HG03565 (cell line): ENCODE measurements around the gene CYP8B1.

Source experiments
- ATAC-seq: cut with Tn5 transposase; IDR thresholded peaks from one replicate; pipeline ENCODE4 v1.9.1; 2021; ENCODE audit warnings: mild to moderate bottlenecking, moderate library complexity; ENCODE audit not compliant: unreplicated experiment

The CYP8B1 gene, protein sequence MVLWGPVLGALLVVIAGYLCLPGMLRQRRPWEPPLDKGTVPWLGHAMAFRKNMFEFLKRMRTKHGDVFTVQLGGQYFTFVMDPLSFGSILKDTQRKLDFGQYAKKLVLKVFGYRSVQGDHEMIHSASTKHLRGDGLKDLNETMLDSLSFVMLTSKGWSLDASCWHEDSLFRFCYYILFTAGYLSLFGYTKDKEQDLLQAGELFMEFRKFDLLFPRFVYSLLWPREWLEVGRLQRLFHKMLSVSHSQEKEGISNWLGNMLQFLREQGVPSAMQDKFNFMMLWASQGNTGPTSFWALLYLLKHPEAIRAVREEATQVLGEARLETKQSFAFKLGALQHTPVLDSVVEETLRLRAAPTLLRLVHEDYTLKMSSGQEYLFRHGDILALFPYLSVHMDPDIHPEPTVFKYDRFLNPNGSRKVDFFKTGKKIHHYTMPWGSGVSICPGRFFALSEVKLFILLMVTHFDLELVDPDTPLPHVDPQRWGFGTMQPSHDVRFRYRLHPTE

DNA sequence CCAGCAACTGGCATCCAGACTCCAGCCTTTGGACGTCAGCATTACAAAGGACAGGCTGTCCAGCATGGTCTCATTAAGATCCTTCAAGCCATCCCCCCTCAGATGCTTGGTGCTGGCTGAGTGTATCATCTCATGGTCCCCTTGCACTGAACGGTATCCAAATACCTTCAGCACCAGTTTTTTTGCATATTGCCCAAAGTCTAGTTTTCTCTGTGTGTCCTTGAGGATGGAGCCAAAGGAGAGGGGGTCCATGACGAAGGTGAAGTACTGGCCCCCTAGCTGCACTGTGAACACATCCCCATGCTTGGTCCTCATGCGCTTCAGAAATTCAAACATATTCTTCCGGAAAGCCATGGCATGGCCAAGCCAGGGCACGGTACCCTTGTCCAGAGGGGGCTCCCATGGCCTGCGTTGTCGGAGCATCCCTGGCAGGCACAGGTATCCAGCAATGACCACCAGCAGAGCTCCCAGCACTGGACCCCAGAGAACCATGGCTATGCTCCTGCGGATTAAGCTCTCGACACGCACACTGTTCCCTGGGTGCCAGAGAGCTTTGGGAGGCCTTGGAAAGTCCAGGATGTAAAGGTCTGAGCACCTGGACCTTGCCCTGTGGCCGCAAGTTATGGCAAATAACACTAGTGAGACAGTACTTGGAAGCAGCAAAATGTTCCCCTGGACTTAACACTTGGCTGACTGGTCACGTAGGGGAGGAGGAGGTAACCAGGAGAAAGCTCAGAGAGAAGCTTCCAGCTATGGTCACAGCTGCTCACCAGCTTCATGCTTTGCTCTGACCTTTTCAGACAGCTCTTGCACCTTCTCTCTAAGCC is at the start of gene CYP8B1:
CYP8B1 (minus strand) TSS at position 555 of the 827 bp plus-strand sequence; CDS start at position 492, 63 bp downstream.
- ATAC-seq: no peak

DNA sequence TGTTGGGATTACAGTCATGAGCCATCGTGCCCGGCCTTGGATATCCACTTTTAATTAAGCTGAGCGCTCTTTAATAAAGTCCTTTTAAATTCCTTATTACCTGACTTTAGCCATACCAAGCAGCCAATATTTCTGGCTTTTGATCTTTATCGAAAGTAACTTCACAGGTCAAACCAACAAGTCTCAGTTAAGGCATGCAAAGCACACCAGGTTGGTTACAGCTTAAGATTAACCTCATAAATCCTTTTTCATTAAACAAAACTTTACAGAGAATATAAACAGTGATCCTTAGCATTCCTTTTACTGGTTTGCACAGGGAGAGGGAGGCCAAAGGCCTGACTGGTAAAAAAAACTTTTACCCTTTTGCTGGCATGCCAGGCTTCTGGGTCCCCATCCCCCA is 47.9 kb upstream of the CYP8B1 start:
- no peak for ATAC-seq

DNA sequence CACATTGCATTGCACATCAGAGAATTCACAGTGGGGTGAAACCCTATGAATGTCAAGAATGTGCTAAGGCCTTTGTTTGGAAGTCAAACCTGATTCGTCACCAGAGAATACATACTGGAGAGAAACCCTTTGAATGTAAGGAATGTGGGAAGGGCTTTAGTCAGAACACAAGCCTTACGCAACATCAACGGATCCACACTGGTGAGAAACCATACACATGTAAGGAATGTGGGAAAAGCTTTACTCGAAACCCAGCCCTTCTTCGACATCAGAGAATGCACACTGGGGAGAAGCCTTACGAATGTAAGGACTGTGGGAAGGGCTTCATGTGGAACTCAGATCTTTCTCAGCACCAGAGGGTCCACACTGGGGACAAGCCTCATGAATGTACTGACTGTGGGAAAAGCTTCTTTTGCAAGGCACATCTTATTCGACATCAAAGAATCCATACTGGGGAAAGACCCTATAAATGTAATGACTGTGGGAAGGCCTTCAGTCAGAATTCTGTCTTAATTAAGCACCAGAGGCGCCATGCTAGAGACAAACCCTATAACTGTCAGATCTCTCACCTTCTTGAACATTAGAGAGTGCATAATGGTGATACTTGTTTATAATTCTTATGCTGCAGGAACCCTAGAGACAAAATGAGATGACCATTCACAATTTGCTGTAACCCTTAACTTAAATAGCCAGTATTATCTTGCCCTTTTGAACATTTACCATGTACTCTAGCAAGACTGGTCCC is 39.3 kb upstream of the CYP8B1 start:
- ATAC-seq: no peak

DNA sequence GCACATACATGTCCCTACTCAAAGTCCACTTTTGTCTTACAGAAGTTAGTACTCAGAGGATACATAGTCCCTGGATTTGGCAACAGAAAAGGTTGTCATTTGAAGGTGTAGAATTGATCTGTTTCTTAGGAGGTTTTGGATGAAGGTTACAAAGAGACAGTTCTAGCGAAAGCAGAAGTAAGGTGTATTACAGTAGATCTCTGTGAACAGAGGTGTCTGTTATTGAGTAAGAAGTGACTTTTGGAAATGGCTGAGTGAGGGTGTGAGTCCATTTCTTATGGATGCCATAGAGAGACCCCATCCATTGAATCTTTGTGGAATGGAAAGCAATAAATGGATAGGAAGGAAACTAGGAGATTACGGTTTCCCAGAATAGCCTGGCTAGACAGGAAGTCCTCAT is 35.9 kb upstream of the CYP8B1 start:
- no peak for ATAC-seq

DNA sequence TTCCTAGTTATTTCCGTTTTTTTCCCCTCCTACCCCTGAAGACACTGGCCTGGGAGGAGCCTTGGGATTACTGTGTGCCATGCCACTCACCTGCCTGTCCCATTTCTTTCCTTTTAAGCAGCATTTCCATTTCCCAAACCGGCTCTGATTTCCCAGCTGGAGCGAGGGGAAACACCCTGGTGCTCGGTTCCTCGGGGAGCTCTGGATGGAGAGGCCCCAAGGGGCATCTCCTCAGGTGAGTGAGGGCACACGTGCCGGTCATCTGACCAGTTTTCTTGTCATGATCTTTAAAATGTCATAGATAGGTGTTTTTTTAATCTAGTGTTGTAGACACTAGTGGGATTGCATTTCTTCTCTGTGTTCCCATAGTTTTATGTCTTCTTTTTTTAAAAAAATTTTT is 33.0 kb upstream of the CYP8B1 start:
- ATAC-seq: no peak

- no peak for ATAC-seq
Observed at GRCh38 chr3:42906848-42907183, 31.1 kb upstream of the CYP8B1 start.

GRCh38 chr3:42906070-42906847 is 30.6 kb upstream of the CYP8B1 start, which contains the start of gene ZNF662:
TSS of gene ZNF662 (plus strand) at chr3:42906142. CDS start at chr3:42908115, 1,973 bp downstream.
- no peak for ATAC-seq

DNA sequence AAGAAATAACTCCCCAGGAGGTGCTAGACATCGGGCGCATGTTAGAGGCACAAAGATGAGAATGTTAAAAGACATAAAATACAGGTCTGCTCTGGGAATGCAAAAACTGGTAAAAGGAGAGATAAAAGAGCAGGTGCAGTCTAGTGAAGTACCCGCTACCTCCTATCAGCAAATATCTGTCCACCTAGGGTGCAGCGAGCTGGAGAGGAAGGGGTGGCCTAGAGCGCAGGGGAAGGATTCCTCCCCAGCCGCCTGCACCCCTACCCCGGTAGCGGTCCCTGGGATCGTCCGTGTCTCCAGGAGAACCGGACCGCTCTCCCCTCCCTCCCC is 30.0 kb upstream of the CYP8B1 start:
- ATAC-seq: no peak

DNA sequence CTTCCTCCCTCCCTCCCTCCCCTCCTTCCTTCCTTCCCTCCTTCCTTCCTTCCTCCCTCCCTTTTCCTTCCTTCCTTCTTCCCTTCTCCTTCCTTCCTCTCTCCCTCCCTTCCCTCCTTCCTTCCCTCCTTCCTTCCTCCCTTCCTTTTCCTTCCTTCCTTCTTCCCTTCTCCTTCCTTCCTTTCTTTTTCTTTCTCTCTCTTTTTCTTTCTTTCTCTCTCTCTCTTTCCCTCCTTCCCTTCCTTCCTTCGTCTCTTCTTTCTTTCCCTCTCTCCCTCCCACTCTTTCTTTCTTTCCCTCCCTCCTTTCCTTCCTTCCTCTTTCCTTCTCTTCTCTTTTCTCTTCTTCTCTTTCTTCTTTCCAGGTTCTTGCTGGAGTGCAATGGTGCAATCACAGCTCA is 28.4 kb upstream of the CYP8B1 start:
- no peak for ATAC-seq

GRCh38 chr3:42902257-42902656 is 26.6 kb upstream of the CYP8B1 start:
- no peak for ATAC-seq

DNA sequence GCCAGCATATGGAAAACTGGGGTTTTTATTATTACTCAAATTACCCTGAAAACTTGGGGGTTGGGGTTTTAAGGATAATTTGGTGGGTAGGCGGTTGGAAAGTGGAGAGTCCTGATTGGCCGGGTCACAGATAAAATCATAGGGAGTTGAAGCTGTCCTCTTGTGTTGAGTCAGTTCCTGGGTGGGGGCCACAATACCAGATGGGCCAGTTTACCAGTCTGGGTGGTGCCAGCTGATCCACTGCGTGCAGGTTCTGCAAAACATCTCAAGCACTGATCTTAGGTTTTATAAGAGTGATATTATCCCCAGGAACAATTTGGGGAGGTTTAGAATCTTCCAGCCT is 25.4 kb upstream of the CYP8B1 start:
- ATAC-seq: no peak

- ATAC-seq: no peak
Observed at GRCh38 chr3:42900226-42901072, 24.8 kb upstream of the CYP8B1 start.

DNA sequence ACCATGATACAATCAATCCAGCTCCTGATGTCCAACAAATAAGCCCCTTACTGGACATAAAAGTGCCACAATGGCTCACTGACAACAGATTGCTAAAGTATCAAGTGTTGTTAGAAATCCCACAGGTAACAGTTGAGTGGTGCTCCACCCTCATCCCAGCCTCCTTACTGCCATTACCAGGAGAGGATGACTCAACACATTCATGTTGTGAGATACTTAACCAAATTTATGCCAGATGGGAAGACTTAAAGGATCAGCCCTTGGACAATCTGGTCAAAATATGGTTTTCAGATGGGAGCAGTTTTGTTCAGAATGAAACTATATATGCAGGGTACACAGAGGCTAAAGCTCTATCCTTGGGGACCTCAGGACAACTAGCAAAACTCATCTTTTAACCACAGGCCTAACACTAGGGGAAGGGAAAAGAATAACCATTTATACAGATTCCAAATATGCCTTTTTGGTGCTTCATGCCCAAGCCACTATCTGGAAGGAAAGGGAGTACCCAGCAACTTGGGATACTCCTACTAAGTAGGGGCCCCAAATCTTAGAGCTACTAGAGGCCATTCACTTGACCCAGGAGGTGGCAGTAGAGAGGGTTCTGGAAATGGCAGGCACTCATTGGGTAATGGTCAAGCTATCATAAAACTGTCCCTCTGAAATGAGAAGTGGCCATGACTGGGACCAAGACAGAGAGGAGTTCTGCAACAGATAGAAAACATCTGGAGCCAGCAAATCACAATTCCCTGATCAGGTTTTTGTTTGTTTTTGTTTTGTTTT is 23.4 kb upstream of the CYP8B1 start:
- ATAC-seq: no peak

GRCh38 chr3:42895580-42895868 is 19.8 kb upstream of the CYP8B1 start:
- ATAC-seq: no peak

DNA sequence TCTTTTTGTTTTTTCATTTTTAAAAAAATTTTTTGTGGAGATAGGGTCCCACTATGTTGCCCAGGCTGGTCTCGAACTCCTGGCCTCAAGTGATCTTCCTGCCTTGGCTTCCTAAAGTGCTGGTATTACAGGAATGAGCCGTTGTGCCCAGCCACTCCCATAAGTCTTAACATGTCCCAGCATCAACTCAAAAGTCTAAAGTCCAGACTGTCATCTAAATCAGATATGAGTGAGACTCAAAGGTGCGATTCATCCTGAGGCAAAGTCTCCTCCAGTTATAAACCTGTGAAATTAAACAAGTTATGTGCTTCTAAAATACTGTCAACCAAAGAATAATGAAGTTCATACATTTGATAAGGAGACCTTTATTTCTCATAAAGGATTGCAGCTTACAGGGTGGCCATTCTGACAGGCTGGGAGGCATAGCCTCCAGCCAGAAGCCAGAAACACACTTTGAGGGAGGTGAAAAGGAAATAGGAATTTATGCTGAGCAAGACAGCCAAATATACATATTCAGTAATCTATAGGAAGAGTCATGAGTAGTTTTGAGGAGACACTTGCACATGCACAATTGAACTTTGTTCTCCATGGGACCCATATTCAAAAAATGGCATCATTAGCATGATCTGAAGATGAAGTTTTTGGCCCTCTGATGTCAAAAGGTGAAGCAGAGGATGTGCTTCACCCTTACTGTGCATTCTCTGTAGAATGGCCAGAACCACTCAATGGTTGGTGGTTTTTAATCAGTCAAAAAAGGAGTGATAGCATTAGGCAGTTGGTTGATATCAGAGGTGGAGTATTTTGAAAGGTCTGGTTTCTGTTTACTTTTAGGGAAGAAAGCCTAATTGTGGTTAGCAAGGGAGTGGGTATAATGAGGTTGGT is 19.3 kb upstream of the CYP8B1 start:
- ATAC-seq: no peak

DNA sequence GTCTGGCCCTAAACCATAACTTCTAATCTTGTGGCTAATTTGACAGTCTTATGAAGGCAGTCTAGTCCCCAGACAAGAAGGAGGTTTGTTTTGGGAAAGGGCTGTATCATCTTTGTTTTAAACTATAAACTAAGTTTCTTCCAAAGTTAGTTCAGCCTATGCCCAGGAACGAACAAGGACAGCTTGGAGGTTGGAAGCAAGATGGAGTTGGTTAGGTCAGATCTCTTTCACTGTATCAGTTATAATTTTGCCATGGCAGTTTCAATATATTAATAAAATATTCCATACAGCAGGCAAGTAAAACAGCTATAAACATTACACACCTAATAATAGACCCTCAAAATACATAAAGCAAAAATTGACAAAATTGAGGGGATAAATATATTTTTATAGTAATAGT is 17.1 kb upstream of the CYP8B1 start:
- ATAC-seq: no peak

GRCh38 chr3:42892169-42892568 is 16.5 kb upstream of the CYP8B1 start:
- no peak for ATAC-seq

DNA sequence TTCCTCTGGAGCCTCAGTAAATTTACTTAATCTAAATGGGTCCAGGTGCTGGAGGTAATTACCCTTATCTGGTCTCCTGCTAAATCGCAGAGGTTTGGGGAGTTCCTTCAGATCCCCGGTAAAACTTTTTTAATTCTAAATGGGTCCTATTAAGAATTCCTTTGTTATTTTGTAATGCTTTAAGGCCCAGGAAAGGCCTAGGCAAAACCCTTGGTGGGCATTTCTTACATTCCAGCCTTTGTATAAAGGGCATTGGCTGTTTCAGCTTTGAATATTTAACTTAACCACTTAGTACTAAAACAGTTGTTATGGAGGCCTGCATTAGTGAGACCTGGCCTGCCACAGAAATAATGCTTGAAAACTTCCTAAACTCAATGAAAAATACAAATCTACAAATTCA is 15.4 kb upstream of the CYP8B1 start:
- no peak for ATAC-seq
